Parathyroid adenoma (tissue), 2 donors: ENCODE data around the gene PHF13.

Source experiments
- H2AFZ ChIP-seq: fragments of 300-600 bp; sonication (generic); one replicate; pipeline ENCODE4 v1.7.0; 2017; ENCODE audit warnings: antibody characterized with exemption, mild to moderate bottlenecking
- H3K27ac ChIP-seq: fragments of 300-600 bp; sonication (generic); one replicate; pipeline ENCODE4 v1.7.0; 2017
- H3K27me3 ChIP-seq: fragments of 300-600 bp; sonication (generic); one replicate; pipeline ENCODE4 v1.7.0; 2017; ENCODE audit warnings: low read length; ENCODE audit not compliant: control insufficient read depth, insufficient read depth
- H3K36me3 ChIP-seq: fragments of 300-600 bp; sonication (generic); one replicate; pipeline ENCODE4 v1.7.0; 2017; ENCODE audit warnings: low read length; ENCODE audit not compliant: control insufficient read depth, insufficient read depth
- H3K4me1 ChIP-seq: fragments of 300-600 bp; sonication (generic); one replicate; pipeline ENCODE4 v1.7.0; 2017; ENCODE audit warnings: control low read depth
- H3K4me2 ChIP-seq: fragments of 300-600 bp; sonication (generic); one replicate; pipeline ENCODE4 v1.7.0; 2017; ENCODE audit warnings: low read length
- H3K4me3 ChIP-seq: fragments of 300-600 bp; sonication (generic); one replicate; pipeline ENCODE4 v1.7.0; 2017; ENCODE audit warnings: low read depth, low read length
- H3K79me2 ChIP-seq: fragments of 300-600 bp; sonication (generic); one replicate; pipeline ENCODE4 v1.7.0; 2017; ENCODE audit warnings: control low read depth
- H3K9ac ChIP-seq: fragments of 300-600 bp; sonication (generic); one replicate; pipeline ENCODE4 v1.7.0; 2017; ENCODE audit warnings: mild to moderate bottlenecking
- H3K9me3 ChIP-seq: fragments of 300-600 bp; sonication (generic); one replicate; pipeline ENCODE4 v1.7.0; 2017; ENCODE audit warnings: low read length; ENCODE audit not compliant: control insufficient read depth
- CTCF ChIP-seq: fragments of 300-600 bp; sonication (generic); IDR thresholded peaks from one replicate; pipeline ENCODE4 v1.7.0; 2017; ENCODE audit warnings: antibody characterized with exemption, mild to moderate bottlenecking
- donor health status: primary hyperparathyroidism.

PHF13 gene

GRCh38 chr1:6585841-6586240 lies 27.7 kb upstream of the PHF13 start:
- no peak overlapping the region for H3K4me3 ChIP-seq
- no peak overlapping the region for H3K27ac ChIP-seq
- no peak for TF ChIP-seq CTCF
- no peaks in the 10 kb centered on the region for H3K36me3 ChIP-seq
- no peaks in the 10 kb centered on the region for H3K79me2 ChIP-seq
- H3K9me3 ChIP-seq: no peaks in the 10 kb centered on the region
- no peak overlapping the region for H3K9ac ChIP-seq
- peaks cover 2% of the 10 kb centered on the region for H3K4me1 ChIP-seq
- no peak overlapping the region for H3K4me2 ChIP-seq
- no peak overlapping the region for H2AFZ ChIP-seq
- no peaks in the 10 kb centered on the region for H3K27me3 ChIP-seq

- no peak overlapping the region for H3K9ac ChIP-seq
Observed at GRCh38 chr1:6586404-6586816, 27.1 kb upstream of the PHF13 start.

GRCh38 chr1:6587261-6588005 lies 26.1 kb upstream of the PHF13 start:
- H3K27ac ChIP-seq: no peak overlapping the region
- no peak overlapping the region for H3K4me2 ChIP-seq
- H3K79me2 ChIP-seq: no peaks in the 10 kb centered on the region
- H3K4me1 ChIP-seq: peaks cover 2% of the 10 kb centered on the region
- no peaks in the 10 kb centered on the region for H3K9me3 ChIP-seq
- no peak overlapping the region for H2AFZ ChIP-seq
- no peak for TF ChIP-seq CTCF
- no peak overlapping the region for H3K9ac ChIP-seq
- H3K27me3 ChIP-seq: no peaks in the 10 kb centered on the region
- no peak overlapping the region for H3K4me3 ChIP-seq
- no peaks in the 10 kb centered on the region for H3K36me3 ChIP-seq

More at GRCh38 chr1:6586404-6586816, 27.1 kb upstream of the PHF13 start:
- Histone ChIP-seq H3K27ac (no peak overlapping the region), H3K4me3 (no peak overlapping the region), H3K36me3 (no peaks in the 10 kb centered on the region), H3K4me1 (peaks cover 2% of the 10 kb centered on the region), H3K4me2 (no peak overlapping the region), H2AFZ (no peak overlapping the region), H3K79me2 (no peaks in the 10 kb centered on the region), H3K9me3 (no peaks in the 10 kb centered on the region), H3K27me3 (no peaks in the 10 kb centered on the region)
- TF ChIP-seq CTCF: no peak

- Histone ChIP-seq H3K4me1 (peaks cover 2% of the 10 kb centered on the region), H3K9ac (no peak overlapping the region), H3K79me2 (no peaks in the 10 kb centered on the region), H2AFZ (no peak overlapping the region), H3K36me3 (no peaks in the 10 kb centered on the region), H3K27ac (no peak overlapping the region), H3K4me2 (no peak overlapping the region), H3K9me3 (no peaks in the 10 kb centered on the region), H3K27me3 (no peaks in the 10 kb centered on the region), H3K4me3 (no peak overlapping the region)
- TF ChIP-seq CTCF: no peak
Observed at GRCh38 chr1:6588128-6588892, 25.2 kb upstream of the PHF13 start.
